Prostate gland (tissue), 2 donors: ENCODE results near the gene TMCO4.

Source experiments
- POLR2A ChIP-seq: fragments of 450-650 bp; IDR thresholded peaks from one replicate; pipeline ENCODE4 v1.6.1; 2016; ENCODE audit warnings: antibody characterized with exemption, mild to moderate bottlenecking
- POLR2AphosphoS5 ChIP-seq: sonication (generic); formaldehyde crosslinking; IDR thresholded peaks from one replicate; pipeline ENCODE4 v1.6.1; 2017; ENCODE audit warnings: antibody characterized with exemption
- TF ChIP-seq, protein P1 (sequence below), 4 experiments: fragments of 200-600 bp in 2 of 4; fragments of 450-650 bp in 2 of 4; sonication (generic) in 2 of 4; IDR thresholded peaks; 1 replicate in 3 of 4; 2 replicates in 1 of 4; pipeline ENCODE4 v1.5.1; 2016 to 2019; ENCODE audit warnings: antibody characterized with exemption in 4 of 4, mild to moderate bottlenecking in 2 of 4, moderate library complexity in 2 of 4

DNA sequence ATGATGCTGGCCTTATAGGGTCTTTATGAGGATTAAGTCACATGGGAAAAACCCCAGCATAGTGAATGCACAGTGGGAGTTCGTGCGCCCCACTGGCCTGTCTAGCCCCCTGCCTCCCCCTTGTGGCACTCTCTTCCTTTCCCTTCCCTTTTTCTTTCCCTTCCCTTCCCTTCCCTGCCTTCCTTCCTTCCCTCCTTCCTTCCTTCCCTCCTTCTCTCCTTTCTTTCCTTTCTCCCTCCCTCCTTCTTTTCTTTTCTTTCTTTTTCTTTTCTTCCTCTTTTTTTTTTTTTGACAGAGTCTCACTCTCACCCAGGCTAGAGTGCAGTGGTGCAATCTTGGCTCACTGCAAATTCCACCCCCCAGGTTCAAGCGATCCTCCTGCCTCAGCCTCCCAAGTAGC lies 96.4 kb downstream of the TMCO4 start:
- TF ChIP-seq, protein P1, sequence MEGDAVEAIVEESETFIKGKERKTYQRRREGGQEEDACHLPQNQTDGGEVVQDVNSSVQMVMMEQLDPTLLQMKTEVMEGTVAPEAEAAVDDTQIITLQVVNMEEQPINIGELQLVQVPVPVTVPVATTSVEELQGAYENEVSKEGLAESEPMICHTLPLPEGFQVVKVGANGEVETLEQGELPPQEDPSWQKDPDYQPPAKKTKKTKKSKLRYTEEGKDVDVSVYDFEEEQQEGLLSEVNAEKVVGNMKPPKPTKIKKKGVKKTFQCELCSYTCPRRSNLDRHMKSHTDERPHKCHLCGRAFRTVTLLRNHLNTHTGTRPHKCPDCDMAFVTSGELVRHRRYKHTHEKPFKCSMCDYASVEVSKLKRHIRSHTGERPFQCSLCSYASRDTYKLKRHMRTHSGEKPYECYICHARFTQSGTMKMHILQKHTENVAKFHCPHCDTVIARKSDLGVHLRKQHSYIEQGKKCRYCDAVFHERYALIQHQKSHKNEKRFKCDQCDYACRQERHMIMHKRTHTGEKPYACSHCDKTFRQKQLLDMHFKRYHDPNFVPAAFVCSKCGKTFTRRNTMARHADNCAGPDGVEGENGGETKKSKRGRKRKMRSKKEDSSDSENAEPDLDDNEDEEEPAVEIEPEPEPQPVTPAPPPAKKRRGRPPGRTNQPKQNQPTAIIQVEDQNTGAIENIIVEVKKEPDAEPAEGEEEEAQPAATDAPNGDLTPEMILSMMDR (IDR thresholded peaks at IDR 0.05), result no peak
- TF ChIP-seq POLR2A (no peak), POLR2AphosphoS5 (no peak)
